GM19351 (cell line): Measurements from ENCODE around the gene IL10RB.

Experiments used
- ATAC-seq: cut with Tn5 transposase; IDR thresholded peaks from one replicate; pipeline ENCODE4 v1.9.1; 2021; ENCODE audit warnings: mild to moderate bottlenecking, moderate library complexity; ENCODE audit not compliant: unreplicated experiment

IL10RB gene

GRCh38 chr21:33325222-33326067 lies 59.3 kb downstream of the IL10RB start:
- ATAC-seq: peak; percentile 25

DNA sequence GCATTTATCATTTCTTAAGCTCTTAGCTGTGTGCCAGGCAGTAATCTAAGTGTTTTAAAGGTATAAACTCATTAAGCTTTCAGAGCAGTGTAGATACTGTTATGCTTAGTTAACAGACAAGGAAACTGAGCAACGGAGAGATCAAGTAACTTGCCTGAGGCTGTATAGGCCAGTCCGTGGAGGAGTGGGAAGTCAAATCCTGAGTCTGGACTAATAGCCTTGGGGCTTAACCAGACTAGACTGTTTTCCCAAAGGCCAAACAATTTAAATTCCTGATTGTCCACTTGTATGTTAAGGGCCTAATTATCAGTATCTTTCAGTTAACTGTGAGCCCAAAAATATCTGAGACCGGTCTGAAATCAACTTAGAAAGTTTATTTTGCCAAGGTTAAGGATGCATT lies 61.2 kb downstream of the IL10RB start:
- no peak for ATAC-seq

DNA sequence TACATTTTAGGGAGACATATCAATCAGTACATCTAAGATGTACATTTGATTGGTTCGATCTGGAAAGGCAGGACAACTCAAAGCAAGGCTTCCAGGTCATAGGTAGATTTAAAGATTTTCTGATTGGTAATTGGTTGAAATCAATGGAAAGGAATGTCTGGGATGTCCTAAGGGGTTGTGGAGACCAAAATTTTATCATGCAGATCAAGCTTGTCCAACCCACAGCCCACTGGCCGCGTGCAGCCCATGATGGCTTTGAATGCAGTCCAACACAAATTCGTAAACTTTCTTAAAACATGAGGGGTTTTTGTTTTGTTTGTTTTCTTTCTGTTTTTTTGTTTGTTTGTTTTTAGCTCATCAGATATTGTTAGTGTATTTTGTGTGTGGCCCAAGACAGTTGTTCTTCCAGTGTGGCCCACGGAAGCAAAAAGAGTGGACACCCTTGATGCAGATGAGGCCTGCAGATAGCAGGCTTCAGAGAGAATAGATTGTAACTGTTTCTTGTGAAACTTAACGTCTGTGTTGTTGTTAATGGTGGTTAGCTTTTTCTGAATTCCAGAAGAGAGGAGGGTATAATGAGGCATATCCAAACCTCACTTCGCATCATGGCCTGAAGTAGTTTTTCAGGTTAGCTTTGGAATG lies 61.7 kb downstream of the IL10RB start:
- ATAC-seq: no peak

DNA sequence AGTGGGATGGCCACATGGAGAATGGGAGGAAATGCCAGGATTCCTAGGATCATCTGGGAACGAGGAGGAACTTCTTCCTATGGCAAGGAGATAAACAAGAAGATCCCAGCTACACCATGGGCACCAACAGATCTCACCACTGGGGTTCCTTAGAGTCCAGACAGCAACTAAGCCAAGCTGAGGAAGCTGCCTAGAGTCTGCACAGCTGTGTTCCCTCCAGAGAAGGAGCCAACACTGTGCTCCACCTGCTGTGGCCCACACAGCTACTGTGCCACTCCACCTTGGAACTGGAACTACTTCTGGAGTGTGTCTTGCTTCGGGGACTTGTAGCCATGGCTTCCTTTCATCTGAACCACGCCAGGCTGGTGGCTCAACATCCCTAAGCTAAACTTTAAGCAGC lies 64.6 kb downstream of the IL10RB start:
- ATAC-seq: no peak

- peak; percentile 94 for ATAC-seq
These were observed 66.0 kb downstream of the IL10RB start for GRCh38 chr21:33332143-33332542.

- no peak for ATAC-seq
These were observed 68.0 kb downstream of the IL10RB start for GRCh38 chr21:33334191-33334590.

DNA sequence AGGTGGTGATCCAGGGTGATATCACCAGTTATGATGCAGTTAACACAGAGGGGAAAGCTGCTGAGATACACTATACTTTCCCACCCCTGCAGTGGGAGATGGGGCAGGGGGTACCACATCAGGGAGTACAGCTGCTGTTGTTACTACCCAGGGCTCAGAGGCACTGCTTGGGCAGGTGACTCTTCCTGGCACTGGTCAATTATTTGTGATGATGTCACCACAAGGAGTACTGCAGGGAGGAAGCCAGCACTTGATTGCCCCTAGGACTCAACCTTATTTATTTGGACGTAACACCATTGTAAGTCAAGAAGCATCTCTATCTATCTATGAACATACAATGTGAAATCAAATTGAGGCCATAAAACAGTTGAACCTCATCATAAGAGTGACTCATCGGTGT lies 68.7 kb downstream of the IL10RB start:
- no peak for ATAC-seq

- ATAC-seq: no peak
These were observed 73.0 kb downstream of the IL10RB start for GRCh38 chr21:33339135-33339534.

DNA sequence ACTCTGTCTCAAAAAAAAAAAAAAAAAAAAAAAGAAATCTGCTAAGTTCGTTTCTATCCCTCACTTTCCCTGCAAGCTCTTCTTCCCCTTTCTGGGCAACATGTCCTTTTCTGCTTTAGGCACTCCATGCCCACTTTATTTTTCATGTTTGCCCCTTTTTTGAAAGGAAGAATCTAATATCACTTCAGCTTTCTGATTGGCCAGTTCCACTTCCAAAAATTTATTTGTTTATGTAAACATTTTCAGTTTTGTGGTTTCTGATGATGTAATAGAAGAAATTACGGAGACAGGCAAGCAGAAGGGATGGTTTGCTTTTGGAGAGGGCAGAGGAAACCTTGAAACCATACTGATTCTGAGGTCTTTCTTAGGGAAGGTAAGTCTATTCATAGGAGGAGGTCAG lies 73.8 kb downstream of the IL10RB start:
- no peak for ATAC-seq

GRCh38 chr21:33345751-33346238 lies 79.6 kb downstream of the IL10RB start:
- no peak for ATAC-seq
